Liver (tissue), 9 donors: ENCODE data around the gene ZFAND3. TPM values are rescaled to one million over a fixed set of nuclear protein-coding genes. Genes with fewer than 3 reads are reported as not detected.

ENCODE experiments used
- DNase-seq: peaks from one replicate; pipeline ENCODE4 v3.0.0-alpha.2; 2017; ENCODE audit warnings: low spot score
- H3K27ac ChIP-seq, 2 donors: one replicate each; pipeline ENCODE4 v1.7.0; 2013; ENCODE audit warnings: inconsistent platforms in 2 of 2, low read length in 2 of 2, control low read depth in 1 of 2, low read depth in 1 of 2, mild to moderate bottlenecking in 1 of 2
- H3K27me3 ChIP-seq, 4 donors: one replicate each; pipeline versions ENCODE4 v1.6.1 to v1.7.0; 2013; ENCODE audit warnings: low read length in 3 of 4, inconsistent platforms in 1 of 4, mild to moderate bottlenecking in 1 of 4, moderate library complexity in 1 of 4; ENCODE audit not compliant: control insufficient read depth in 4 of 4, insufficient read depth in 4 of 4
- H3K36me3 ChIP-seq, 4 donors: one replicate each; pipeline versions ENCODE4 v1.6.1 to v1.7.0; 2013; ENCODE audit warnings: low read length in 3 of 4, mild to moderate bottlenecking in 3 of 4, low read depth in 1 of 4, moderate library complexity in 1 of 4; ENCODE audit not compliant: control insufficient read depth in 4 of 4, insufficient read depth in 3 of 4
- H3K4me1 ChIP-seq, 4 donors: one replicate each; pipeline versions ENCODE4 v1.6.1 to v1.7.0; 2013; ENCODE audit warnings: low read length in 3 of 4, mild to moderate bottlenecking in 3 of 4, moderate library complexity in 1 of 4; ENCODE audit not compliant: control insufficient read depth in 4 of 4, insufficient read depth in 4 of 4
- H3K4me3 ChIP-seq, 3 donors: one replicate each; pipeline versions ENCODE4 v1.6.1 to v1.7.0; 2013; ENCODE audit warnings: low read length in 3 of 3, control low read depth in 1 of 3, low read depth in 1 of 3, mild to moderate bottlenecking in 1 of 3
- H3K9ac ChIP-seq, 2 donors: one replicate each; pipeline ENCODE4 v1.7.0; 2013; ENCODE audit warnings: low read length in 2 of 2, mild to moderate bottlenecking in 2 of 2, moderate library complexity in 2 of 2, control low read depth in 1 of 2, low read depth in 1 of 2
- H3K9me3 ChIP-seq, 4 donors: one replicate each; pipeline versions ENCODE4 v1.6.1 to v1.7.0; 2013; ENCODE audit warnings: low read length in 3 of 4; ENCODE audit not compliant: control insufficient read depth in 4 of 4
- ATF3 ChIP-seq: IDR thresholded peaks from 2 replicates; pipeline ENCODE4 v1.6.1; 2016; ENCODE audit warnings: antibody characterized with exemption
- CTCF ChIP-seq: fragments of 150-350 bp; IDR thresholded peaks from 2 replicates; pipeline ENCODE4 v1.5.1; 2017; ENCODE audit warnings: improper control_type of control experiment, low read depth, low read length; ENCODE audit not compliant: missing input control
- EGR1 ChIP-seq, 2 donors: IDR thresholded peaks; 2 replicates each; pipeline ENCODE4 v1.6.1; 2016 to 2018; ENCODE audit warnings: antibody characterized with exemption in 2 of 2, low read depth in 2 of 2
- FOXA1 ChIP-seq: IDR thresholded peaks from 2 replicates; pipeline ENCODE4 v1.6.1; 2016; ENCODE audit warnings: antibody characterized with exemption
- FOXA2 ChIP-seq: IDR thresholded peaks from 2 replicates; pipeline ENCODE4 v1.6.1; 2016; ENCODE audit warnings: antibody characterized with exemption
- GABPA ChIP-seq, 2 donors: IDR thresholded peaks in 1 of 2; conservative IDR thresholded peaks in 1 of 2; 2 replicates each; pipeline ENCODE4 v1.6.1; 2016; ENCODE audit warnings: antibody characterized with exemption in 2 of 2, mild to moderate bottlenecking in 1 of 2, moderate library complexity in 1 of 2
- HNF4A ChIP-seq, 2 donors: conservative IDR thresholded peaks; 2 replicates each; pipeline ENCODE4 v1.6.1; 2016; ENCODE audit warnings: antibody characterized with exemption in 2 of 2, mild to moderate bottlenecking in 2 of 2
- HNF4G ChIP-seq: IDR thresholded peaks from 2 replicates; pipeline ENCODE4 v1.6.1; 2016; ENCODE audit warnings: antibody characterized with exemption
- JUND ChIP-seq, 2 donors: IDR thresholded peaks; 2 replicates each; pipeline ENCODE4 v1.6.1; 2016; ENCODE audit warnings: antibody characterized with exemption in 2 of 2
- MAX ChIP-seq: IDR thresholded peaks from 2 replicates; pipeline ENCODE4 v1.6.1; 2016; ENCODE audit warnings: antibody characterized with exemption
- NR2F2 ChIP-seq: IDR thresholded peaks from 2 replicates; pipeline ENCODE4 v1.6.1; 2016; ENCODE audit warnings: antibody characterized with exemption
- RAD21 ChIP-seq, 2 donors: IDR thresholded peaks; 2 replicates each; pipeline ENCODE4 v1.6.1; 2016; ENCODE audit warnings: antibody characterized with exemption in 2 of 2, mild to moderate bottlenecking in 2 of 2
- REST ChIP-seq: IDR thresholded peaks from 2 replicates; pipeline ENCODE4 v1.6.1; 2016; ENCODE audit warnings: antibody characterized with exemption, mild to moderate bottlenecking
- RXRA ChIP-seq, 2 donors: IDR thresholded peaks; 2 replicates each; pipeline ENCODE4 v1.6.1; 2017 to 2018; ENCODE audit warnings: antibody characterized with exemption in 2 of 2, mild to moderate bottlenecking in 1 of 2
- SP1 ChIP-seq: IDR thresholded peaks from 2 replicates; pipeline ENCODE4 v1.6.1; 2018; ENCODE audit warnings: antibody characterized with exemption, mild to moderate bottlenecking
- TAF1 ChIP-seq: conservative IDR thresholded peaks from 2 replicates; pipeline ENCODE4 v1.6.1; 2016; ENCODE audit warnings: antibody characterized with exemption, mild to moderate bottlenecking
- YY1 ChIP-seq: IDR thresholded peaks from 2 replicates; pipeline ENCODE4 v1.6.1; 2016; ENCODE audit warnings: antibody characterized with exemption, mild to moderate bottlenecking
- ZBTB33 ChIP-seq: IDR thresholded peaks from 2 replicates; pipeline ENCODE4 v1.6.1; 2016; ENCODE audit warnings: antibody characterized with exemption
- WGBS: extraction: QIAGEN DNeasy Blood & Tissue Kit; methylation state at CpG from one replicate; pipeline ENCODE4 v1.1.7; 2013; 5-methylcytosine and 5-hydroxymethylcytosine counted together
- polyA plus RNA-seq, 2 donors: library from polyadenylated mRNA; stranded (reverse) in 1 of 2; unstranded in 1 of 2; fragments of 200-250 nt in 1 of 2; fragments of >200 nt in 1 of 2; fragmentation: Nextera tagmentation in 1 of 2; extraction: Ambion mirVana in 1 of 2; gene quantifications; one replicate each; pipeline versions ENCODE4 v1.2.1 to v1.2.3, GENCODE V29; 2013 to 2015
- total RNA-seq, 2 donors: library from RNA; depleted of rRNA; stranded (reverse); fragments of >200 nt; gene quantifications; one replicate each; pipeline ENCODE4 v1.2.3, GENCODE V29; 2014
- donor health status: healthy.
- donor health status: healthy.
- donor health status: healthy.
- donor health status: healthy.
- donor health status: healthy.

The ZFAND3 gene
- total and polyA plus RNA-seq, 4 donors, result 7.7 to 37.5 (median 23.1) TPM

GRCh38 chr6:38092465-38092864 lies 272.9 kb downstream of the ZFAND3 start:
- TF ChIP-seq MAX (no peak), ZBTB33 (no peak), TAF1 (no peak), RXRA (IDR thresholded peaks at IDR 0.05) (no peak), FOXA2 (no peak)

GRCh38 chr6:38092964-38093363 lies 273.4 kb downstream of the ZFAND3 start:
- H3K27me3 ChIP-seq, result no peaks in the 10 kb centered on the region
- no peaks in the 10 kb centered on the region for H3K9me3 ChIP-seq
- no peak for DNase-seq
- peaks cover 0 to 2% (median 0%) of the 10 kb centered on the region in 4 donors for H3K4me1 ChIP-seq
- no peaks in the 10 kb centered on the region for H3K36me3 ChIP-seq
- H3K27ac ChIP-seq, result no peak overlapping the region
- TF ChIP-seq CTCF (no peak), HNF4G (no peak), RAD21 (IDR thresholded peaks at IDR 0.05) (no peak), RXRA (IDR thresholded peaks at IDR 0.05) (no peak), EGR1 (IDR thresholded peaks at IDR 0.05; ENCODE audit: low read depth in 2 of 2) (no peak), TAF1 (no peak), FOXA1 (no peak), ATF3 (no peak), MAX (no peak), FOXA2 (no peak), HNF4A (conservative IDR thresholded peaks at IDR 0.05) (no peak), NR2F2 (no peak), JUND (IDR thresholded peaks at IDR 0.05) (no peak), YY1 (no peak), GABPA (IDR thresholded peaks at IDR 0.05 in 1 of 2, conservative IDR thresholded peaks at IDR 0.05 in 1 of 2) (no peak), SP1 (no peak), REST (no peak), ZBTB33 (no peak)
- no peak overlapping the region for H3K4me3 ChIP-seq
- H3K9ac ChIP-seq, result no peak overlapping the region

More at GRCh38 chr6:38092465-38092864, 272.9 kb downstream of the ZFAND3 start:
- no peak for DNase-seq
- H3K27ac ChIP-seq, result no peak overlapping the region
- H3K9ac ChIP-seq, result no peak overlapping the region
- no peaks in the 10 kb centered on the region for H3K36me3 ChIP-seq
- peaks cover 0 to 2% (median 0%) of the 10 kb centered on the region in 4 donors for H3K4me1 ChIP-seq
- H3K9me3 ChIP-seq, result no peaks in the 10 kb centered on the region
- no peak overlapping the region for H3K4me3 ChIP-seq
- H3K27me3 ChIP-seq, result no peaks in the 10 kb centered on the region
- WGBS, result 97% methylated on average over 4 of the region's 4 CpGs
